GM23248 (cell line): Measurements from ENCODE around the gene PIH1D1. TPM values are rescaled to one million over a fixed set of nuclear protein-coding genes. Genes with fewer than 3 reads are reported as not detected.
A peak's percentile ranks its signal among the peaks of the same experiment; 100 is the strongest.

Source experiments
- DNase-seq: peaks from one replicate; pipeline ENCODE4 v3.0.0-alpha.2; 2015
- H2AFZ ChIP-seq: fragments of 200-600 bp; sonication (generic); 2 replicates; pipeline ENCODE4 v1.6.1; 2016; ENCODE audit warnings: antibody characterized with exemption
- H3F3A ChIP-seq: fragments of 200-600 bp; sonication (generic); 2 replicates; pipeline ENCODE4 v1.6.1; 2016; ENCODE audit warnings: mild to moderate bottlenecking, antibody characterized with exemption, mixed run types; ENCODE audit not compliant: insufficient read depth
- H3K27ac ChIP-seq: fragments of 200-600 bp; sonication (generic); 2 replicates; pipeline ENCODE4 v1.5.1; 2016; ENCODE audit warnings: mild to moderate bottlenecking
- H3K27me3 ChIP-seq: fragments of 200-600 bp; sonication (generic); replicated peaks from 2 replicates; pipeline ENCODE4 v1.6.1; 2016; ENCODE audit warnings: mild to moderate bottlenecking; ENCODE audit not compliant: insufficient read depth
- H3K36me3 ChIP-seq: fragments of 200-600 bp; sonication (generic); 2 replicates; pipeline ENCODE4 v1.6.1; 2016; ENCODE audit warnings: low read depth, mild to moderate bottlenecking
- H3K4me1 ChIP-seq: fragments of 200-600 bp; sonication (generic); 2 replicates; pipeline ENCODE4 v1.6.1; 2016; ENCODE audit warnings: mild to moderate bottlenecking; ENCODE audit not compliant: insufficient read depth
- H3K4me2 ChIP-seq: fragments of 200-600 bp; sonication (generic); one replicate; pipeline ENCODE4 v1.6.1; 2016; ENCODE audit warnings: mild to moderate bottlenecking; ENCODE audit not compliant: unreplicated experiment
- H3K4me3 ChIP-seq: fragments of 200-600 bp; sonication (generic); 2 replicates; pipeline ENCODE4 v1.5.1; 2016; ENCODE audit warnings: mild to moderate bottlenecking
- H3K79me2 ChIP-seq: fragments of 200-600 bp; sonication (generic); 2 replicates; pipeline ENCODE4 v1.6.1; 2016; ENCODE audit warnings: mild to moderate bottlenecking; ENCODE audit not compliant: insufficient read depth
- H3K9ac ChIP-seq: fragments of 200-600 bp; sonication (generic); 2 replicates; pipeline ENCODE4 v1.6.1; 2016; ENCODE audit warnings: mild to moderate bottlenecking
- H3K9me2 ChIP-seq: fragments of 200-600 bp; sonication (generic); 2 replicates; pipeline ENCODE4 v1.6.1; 2016; ENCODE audit warnings: mixed run types, mild to moderate bottlenecking, moderate library complexity; ENCODE audit not compliant: insufficient read depth
- H3K9me3 ChIP-seq: fragments of 200-600 bp; sonication (generic); one replicate; pipeline ENCODE4 v1.6.1; 2017; ENCODE audit warnings: low read depth
- H4K20me1 ChIP-seq: fragments of 200-600 bp; sonication (generic); 2 replicates; pipeline ENCODE4 v1.6.0; 2016; ENCODE audit not compliant: insufficient read depth
- EZH2 ChIP-seq: fragments of 200-600 bp; sonication (generic); IDR thresholded peaks from 2 replicates; pipeline ENCODE4 v1.6.1; 2018; ENCODE audit warnings: antibody characterized with exemption, mild to moderate bottlenecking; ENCODE audit not compliant: insufficient read depth, poor library complexity, severe bottlenecking
- EZH2phosphoT487 ChIP-seq: fragments of 200-600 bp; sonication (generic); IDR thresholded peaks from 2 replicates; pipeline ENCODE4 v1.6.1; 2018; ENCODE audit warnings: antibody characterized with exemption, moderate library complexity, mild to moderate bottlenecking, low read depth; ENCODE audit not compliant: insufficient read depth
- WGBS, 2 experiments: methylation state at CpG; one replicate each; pipeline ENCODE4 v1.1.6; 2015 to 2017; ENCODE audit warnings: low lambda C conversion rate in 2 of 2, low coverage in 1 of 2; ENCODE audit errors: missing lambda C conversion rate in 2 of 2; 5-methylcytosine and 5-hydroxymethylcytosine counted together
- in situ Hi-C: fragments of 300-500 bp; cut with MboI; formaldehyde crosslinking; loops from 2 replicates; pipeline ENCODE4 v1.15.0; 2020
- polyA plus RNA-seq: library from polyadenylated mRNA; unstranded; fragments of >200 nt; fragmentation: Nextera tagmentation; extraction: Ambion mirVana; gene quantifications from 2 replicates; pipeline ENCODE4 v1.2.1, GENCODE V29; 2016
- total RNA-seq: library from RNA; depleted of rRNA; stranded (reverse); fragments of >200 nt; shearing (Covaris generic); gene quantifications from 2 replicates; pipeline ENCODE4 v1.2.3, GENCODE V29; 2014

Gene PIH1D1
- total and polyA plus RNA-seq, 2 experiments from 2014 or later = 73.5 to 90.2 TPM

GRCh38 chr19:49421039-49421877 is 30.4 kb downstream of the PIH1D1 start:
- 0 out of 2 replicates have a peak, but pooled peaks cover 5% of the 10 kb centered on the region for H3K4me1 ChIP-seq
- peak; percentile 80 for DNase-seq
- 6 to 8% methylated on average over 47 to 48 of the region's 48 CpGs for WGBS, 2 experiments
- H3K27ac ChIP-seq = no peak overlapping the region
- H3K4me3 ChIP-seq = peak overlapping the region; percentile 46
- no peaks in the 10 kb centered on the region for H3F3A ChIP-seq
- in situ Hi-C loops = no loop called here
- no peaks in the 10 kb centered on the region for H3K36me3 ChIP-seq
- peaks cover 67% of the 10 kb centered on the region for H3K27me3 ChIP-seq
- H3K79me2 ChIP-seq = no peaks in the 10 kb centered on the region
- no peak overlapping the region for H2AFZ ChIP-seq
- H3K9me3 ChIP-seq = no peaks in the 10 kb centered on the region
- TF ChIP-seq EZH2phosphoT487 (0 out of 2 replicates have a peak, but pooled peaks have one; percentile 57), EZH2 (peak; percentile 53)
- H3K9me2 ChIP-seq = no peaks in the 10 kb centered on the region
- H3K4me2 ChIP-seq = peak overlapping the region; percentile 35
- no peak overlapping the region for H3K9ac ChIP-seq
- no peaks in the 10 kb centered on the region for H4K20me1 ChIP-seq

GRCh38 chr19:49420227-49420626 is 31.4 kb downstream of the PIH1D1 start:
- H3K4me1 ChIP-seq = 0 out of 2 replicates have a peak, but pooled peaks cover 5% of the 10 kb centered on the region

GRCh38 chr19:49419173-49419572 is 32.4 kb downstream of the PIH1D1 start:
- no peak overlapping the region for H3K4me2 ChIP-seq
- H3K9me2 ChIP-seq = no peaks in the 10 kb centered on the region
- H3K4me3 ChIP-seq = no peak overlapping the region
- H3K79me2 ChIP-seq = no peaks in the 10 kb centered on the region
- TF ChIP-seq EZH2 (no peak), EZH2phosphoT487 (no peak)
- H3K9ac ChIP-seq = no peak overlapping the region
- H3K27me3 ChIP-seq = peaks cover 46% of the 10 kb centered on the region
- DNase-seq = no peak
- in situ Hi-C loops = no loop called here
- H4K20me1 ChIP-seq = no peaks in the 10 kb centered on the region
- H3F3A ChIP-seq = no peaks in the 10 kb centered on the region
- no peaks in the 10 kb centered on the region for H3K36me3 ChIP-seq
- H3K9me3 ChIP-seq = no peaks in the 10 kb centered on the region
- no peak overlapping the region for H2AFZ ChIP-seq
- 0 out of 2 replicates have a peak, but pooled peaks cover 5% of the 10 kb centered on the region for H3K4me1 ChIP-seq
- 25 to 32% methylated on average over 2 of the region's 2 CpGs for WGBS, 2 experiments
- no peak overlapping the region for H3K27ac ChIP-seq

More at GRCh38 chr19:49420227-49420626, 31.4 kb downstream of the PIH1D1 start:
- WGBS, 2 experiments = 35% methylated on average over 2 of the region's 2 CpGs; no CpG with 5 or more reads in 1 of the 2 experiments
- Histone ChIP-seq H3K4me3 (no peak overlapping the region), H3K9me3 (no peaks in the 10 kb centered on the region), H2AFZ (no peak overlapping the region), H3K27ac (no peak overlapping the region), H3K9me2 (no peaks in the 10 kb centered on the region), H3K79me2 (no peaks in the 10 kb centered on the region), H3K4me2 (no peak overlapping the region), H3K9ac (no peak overlapping the region), H3K27me3 (peaks cover 57% of the 10 kb centered on the region), H4K20me1 (no peaks in the 10 kb centered on the region), H3F3A (no peaks in the 10 kb centered on the region), H3K36me3 (no peaks in the 10 kb centered on the region)
- in situ Hi-C loops = no loop called here
- TF ChIP-seq EZH2 (no peak), EZH2phosphoT487 (no peak)
- DNase-seq = no peak

- H3K9ac ChIP-seq = no peak overlapping the region
- H3K79me2 ChIP-seq = no peaks in the 10 kb centered on the region
- H4K20me1 ChIP-seq = no peaks in the 10 kb centered on the region
- no peaks in the 10 kb centered on the region for H3K9me2 ChIP-seq
- no peak overlapping the region for H3K4me3 ChIP-seq
- no peak overlapping the region for H3K4me2 ChIP-seq
- no peak overlapping the region for H2AFZ ChIP-seq
- peaks cover 41% of the 10 kb centered on the region for H3K27me3 ChIP-seq
- in situ Hi-C loops = no loop called here
- WGBS, 2 experiments = 47 to 56% methylated on average over 5 of the region's 5 CpGs
- no peak overlapping the region for H3K27ac ChIP-seq
- 0 out of 2 replicates have a peak, but pooled peaks cover 5% of the 10 kb centered on the region for H3K4me1 ChIP-seq
- no peaks in the 10 kb centered on the region for H3F3A ChIP-seq
- no peak for TF ChIP-seq EZH2
- TF ChIP-seq EZH2phosphoT487 = no peak
- H3K9me3 ChIP-seq = no peaks in the 10 kb centered on the region
- no peaks in the 10 kb centered on the region for H3K36me3 ChIP-seq
- DNase-seq = no peak
Measured at GRCh38 chr19:49418511-49418910, 33.1 kb downstream of the PIH1D1 start.
